Stromal cell of bone marrow (primary cell): ENCODE measurements around the gene GNG4.
"Not testable (repeated sequence)": the region's sequence is repeated elsewhere in the genome, so short reads cannot be mapped to it uniquely, and the experiment has no call there.

Experiments
- DNase-seq: peaks from one replicate; pipeline ENCODE4 v3.0.0-alpha.2; 2012; ENCODE audit warnings: low read depth

Gene GNG4

GRCh38 chr1:235582130-235582529 is 67.5 kb downstream of the GNG4 start:
- no peak for DNase-seq

DNA sequence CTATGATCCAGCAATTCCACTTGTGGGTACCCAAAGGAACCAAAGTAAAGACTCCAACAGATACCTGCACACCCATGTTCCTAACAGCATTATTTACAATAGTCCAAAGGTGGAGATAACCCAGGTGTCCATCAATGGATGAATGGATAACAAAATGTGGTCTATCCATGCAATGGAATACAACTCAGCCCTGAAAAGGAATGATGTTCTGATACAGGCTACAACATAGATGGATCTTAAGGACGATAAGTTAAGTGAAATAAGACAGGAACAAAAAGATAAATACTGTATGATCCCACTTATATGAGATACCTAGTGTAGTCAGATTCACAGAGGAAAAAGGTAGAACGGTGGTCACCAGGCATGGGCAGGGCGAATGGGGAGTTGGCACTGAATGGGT is 69.7 kb downstream of the GNG4 start:
- no peak for DNase-seq

DNA sequence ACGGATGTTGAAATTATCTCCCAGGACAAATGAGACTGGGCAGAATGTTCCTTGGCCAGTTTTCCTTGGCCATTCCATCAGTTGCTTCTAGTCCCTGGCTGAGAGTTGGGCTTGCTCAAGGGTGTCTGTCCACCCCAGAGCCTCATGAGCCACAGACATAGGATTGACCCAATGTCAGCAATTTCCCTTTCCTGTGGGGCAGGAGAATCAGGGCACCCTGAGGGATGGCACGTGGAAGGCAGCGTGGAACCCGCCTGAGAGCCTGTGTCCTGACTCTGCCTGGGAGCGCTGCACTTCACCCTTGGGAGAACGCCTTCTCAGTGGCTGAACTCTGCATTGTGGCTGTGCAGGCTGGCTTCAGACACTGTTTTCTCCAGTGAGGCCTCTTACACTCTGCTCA is 74.0 kb downstream of the GNG4 start:
- no peak for DNase-seq

DNA sequence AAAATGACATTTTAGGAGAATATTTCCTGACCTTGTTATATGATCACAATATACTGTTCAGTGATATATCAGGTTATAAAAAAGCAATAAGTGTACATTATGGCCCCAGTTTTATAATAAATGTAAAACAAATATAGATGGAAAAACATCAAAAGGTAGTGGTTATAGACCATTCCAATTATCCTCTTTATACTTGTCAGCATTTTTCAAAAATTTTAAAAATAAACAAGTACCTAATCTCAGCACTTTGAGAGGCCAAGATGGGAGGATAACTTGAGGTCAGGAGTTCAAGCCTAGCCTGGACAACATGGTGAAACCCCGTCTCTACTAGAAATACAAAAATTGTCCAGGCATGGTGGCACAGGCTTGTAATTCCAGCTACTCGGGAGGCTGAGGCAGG is 75.7 kb downstream of the GNG4 start:
- DNase-seq: no peak

DNA sequence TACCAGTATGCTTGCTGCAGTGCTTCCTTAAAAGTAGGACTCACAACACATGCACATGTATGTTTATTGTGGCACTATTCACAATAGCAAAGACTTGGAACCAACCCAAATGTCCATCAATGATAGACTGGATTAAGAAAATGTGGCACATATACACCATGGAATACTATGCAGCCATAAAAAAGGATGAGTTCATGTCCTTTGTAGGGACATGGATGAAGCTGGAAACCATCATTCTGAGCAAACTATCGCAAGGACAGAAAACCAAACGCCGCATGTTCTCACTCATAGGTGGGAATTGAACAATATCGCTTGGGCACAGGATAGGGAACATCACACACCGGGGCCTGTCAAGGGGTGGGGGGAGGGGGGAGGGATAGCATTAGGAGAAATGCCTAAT is 76.6 kb downstream of the GNG4 start:
- DNase-seq: not testable (repeated sequence)

- no peak for DNase-seq
These were observed 78.1 kb downstream of the GNG4 start for GRCh38 chr1:235571482-235571881.

DNA sequence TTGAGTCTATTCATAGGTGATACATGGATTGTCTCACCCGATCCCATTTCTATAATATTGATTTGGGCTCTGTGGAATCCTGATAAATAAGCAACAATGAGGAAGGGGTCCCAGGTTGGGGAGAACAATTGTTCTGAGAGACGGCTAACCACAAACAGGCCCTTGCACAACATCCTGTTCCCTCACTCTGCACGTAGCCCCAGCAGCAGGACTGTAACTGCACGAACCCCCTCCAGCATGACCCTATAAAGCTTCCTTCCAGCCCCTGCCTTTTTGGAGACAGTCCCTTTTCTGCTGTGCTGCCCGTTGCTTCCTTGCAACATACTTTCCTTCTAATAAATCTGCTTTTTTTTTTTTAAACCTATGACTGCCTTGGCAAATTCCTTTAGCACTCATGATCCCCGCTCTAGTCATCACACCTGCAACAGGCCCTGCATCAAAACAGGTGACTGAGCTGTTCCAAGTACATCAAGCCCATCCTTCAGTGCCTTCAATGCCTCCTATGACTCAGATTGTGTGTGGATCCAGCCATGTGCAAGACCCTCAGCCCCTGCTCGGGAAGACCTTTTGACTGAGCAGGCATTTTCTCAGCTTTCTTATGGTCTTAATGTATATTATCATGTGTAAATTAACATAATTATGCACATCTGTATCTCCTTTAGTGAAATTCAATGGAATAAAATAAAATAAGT is 81.6 kb downstream of the GNG4 start:
- no peak for DNase-seq

GRCh38 chr1:235566084-235566483 is 83.5 kb downstream of the GNG4 start:
- no peak for DNase-seq

GRCh38 chr1:235563513-235564061 is 86.0 kb downstream of the GNG4 start:
- DNase-seq: no peak

GRCh38 chr1:235562589-235562988 is 87.0 kb downstream of the GNG4 start:
- DNase-seq: no peak

DNA sequence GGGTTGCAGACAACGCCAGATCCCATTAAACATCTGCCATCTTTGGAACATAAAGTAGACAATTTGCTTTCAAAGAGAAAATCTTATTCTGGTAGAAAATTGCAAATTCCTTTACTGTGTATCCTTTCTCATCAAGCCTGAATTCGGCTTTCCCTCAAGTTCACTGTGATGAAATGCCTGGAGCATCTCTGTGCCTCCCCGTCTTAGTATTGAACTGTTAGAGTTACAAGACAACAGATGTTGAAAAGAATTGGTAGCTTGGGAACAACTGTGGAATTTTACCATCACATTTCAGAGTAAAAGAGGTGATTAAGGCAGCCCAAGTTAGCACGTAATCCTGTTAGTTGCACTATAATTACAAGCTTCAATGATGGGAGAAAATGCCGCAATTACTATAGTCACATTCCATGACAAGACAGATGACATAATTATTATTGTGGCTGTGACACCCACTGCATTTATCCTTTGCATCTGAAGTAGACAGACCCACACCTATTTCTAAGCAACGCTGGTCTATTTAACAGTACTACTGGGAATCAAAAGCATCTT is 90.9 kb downstream of the GNG4 start:
- DNase-seq: no peak

GRCh38 chr1:235557495-235557894 is 92.1 kb downstream of the GNG4 start:
- no peak for DNase-seq

DNA sequence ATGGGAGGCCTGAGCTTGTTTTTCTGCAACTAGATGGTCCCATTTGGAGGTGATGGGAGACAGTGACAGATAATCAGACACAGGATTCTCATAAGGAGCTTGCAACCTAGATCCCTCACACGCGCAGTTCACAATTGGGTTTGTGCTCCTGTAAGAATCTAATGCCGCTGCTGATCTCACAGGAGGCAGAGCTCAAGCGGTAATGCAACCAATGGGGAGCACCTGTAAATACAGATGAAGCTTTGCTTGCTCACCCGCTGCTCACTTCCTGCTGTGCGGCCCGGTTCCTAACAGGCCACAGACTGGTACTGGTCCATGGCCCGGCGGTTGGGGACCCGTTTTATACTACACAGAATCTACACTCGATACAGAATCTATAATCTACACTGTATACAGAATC is 92.8 kb downstream of the GNG4 start:
- no peak for DNase-seq

DNA sequence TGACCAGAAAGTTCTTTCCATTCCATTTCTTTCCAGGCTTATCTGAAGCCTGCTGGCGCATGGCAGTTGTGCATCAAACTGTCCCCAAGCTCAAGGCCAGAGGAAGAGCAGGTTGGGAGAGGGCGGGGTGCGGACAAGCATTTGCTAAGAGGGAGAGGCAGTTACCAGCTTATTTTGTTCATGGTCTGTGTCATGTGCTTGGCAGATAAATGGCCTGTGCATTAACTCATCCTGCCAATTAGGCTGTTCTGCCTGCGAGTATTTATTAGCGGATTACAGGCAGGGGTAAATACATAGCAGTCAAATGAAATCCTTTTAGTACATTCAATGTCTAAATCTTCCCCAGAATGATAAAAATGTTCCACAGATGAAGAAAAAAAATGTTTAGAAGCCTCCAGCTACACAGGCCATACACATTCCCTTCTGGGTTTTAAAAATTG is 96.5 kb downstream of the GNG4 start:
- no peak for DNase-seq

DNA sequence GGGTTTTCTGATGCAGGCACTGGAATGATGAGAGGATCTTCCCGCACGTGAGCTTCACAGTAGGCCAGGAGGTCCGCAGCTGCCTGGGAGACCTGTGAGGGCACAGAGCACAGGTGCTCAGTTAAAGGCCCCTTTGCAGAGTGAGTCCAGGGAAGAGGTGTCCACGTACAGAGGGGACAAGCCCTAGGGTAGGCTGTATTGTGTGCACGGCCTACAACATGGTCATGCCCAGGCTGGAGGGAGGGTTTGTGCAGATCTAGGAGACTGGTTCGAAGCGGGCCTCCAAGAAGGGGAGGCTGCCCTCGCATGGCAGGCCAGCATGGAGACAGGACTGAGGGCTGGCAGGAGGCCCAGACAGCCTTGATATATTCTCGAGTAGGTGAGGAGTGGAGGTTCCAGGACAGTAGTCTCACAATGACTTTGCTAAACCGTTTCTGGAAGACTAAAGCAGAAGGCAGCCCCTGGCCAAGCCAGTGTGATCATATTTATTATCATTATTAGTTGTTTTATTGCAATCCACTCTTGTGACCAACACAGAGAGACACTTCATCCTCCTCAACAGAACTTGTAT is 97.4 kb downstream of the GNG4 start:
- DNase-seq: no peak

GRCh38 chr1:235549351-235550139 is 100.0 kb downstream of the GNG4 start:
- no peak for DNase-seq

DNA sequence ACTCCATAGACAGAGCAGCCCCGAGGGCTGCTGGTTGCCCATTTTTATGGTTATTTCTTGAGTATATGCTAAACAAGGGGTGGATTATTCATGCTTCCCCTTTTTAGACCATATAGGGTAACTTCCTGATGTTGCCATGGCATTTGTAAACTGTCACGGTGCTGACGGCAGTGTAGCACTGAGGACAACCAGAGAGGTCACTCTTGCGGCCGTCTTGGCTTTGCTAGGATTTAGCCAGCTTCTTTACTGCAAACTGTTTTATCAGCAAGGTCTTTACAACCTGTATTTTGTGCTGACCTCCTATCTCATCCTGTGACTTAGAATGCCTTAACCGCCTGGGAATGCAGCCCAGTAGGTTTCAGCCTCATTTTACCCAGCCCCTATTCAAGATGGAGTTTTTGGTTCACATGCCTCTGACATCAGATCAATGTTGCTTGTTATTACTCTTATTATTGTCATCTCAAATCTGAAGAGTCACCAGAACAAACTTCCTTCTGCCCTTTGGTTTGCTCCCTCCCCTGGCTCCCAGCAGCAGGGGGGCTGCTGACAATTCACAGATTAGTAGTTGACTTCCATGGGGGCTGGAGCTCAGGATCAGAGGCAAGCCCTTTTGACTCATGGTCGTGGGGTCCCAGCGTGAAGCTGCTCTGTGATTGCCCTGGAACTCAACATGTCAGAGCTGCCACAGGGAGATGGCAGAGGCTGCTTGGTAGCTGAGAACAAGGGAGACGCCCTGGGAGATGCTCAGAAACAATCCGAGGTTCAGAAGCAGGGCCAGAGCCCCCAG is 103.0 kb downstream of the GNG4 start:
- not testable (repeated sequence) for DNase-seq

DNA sequence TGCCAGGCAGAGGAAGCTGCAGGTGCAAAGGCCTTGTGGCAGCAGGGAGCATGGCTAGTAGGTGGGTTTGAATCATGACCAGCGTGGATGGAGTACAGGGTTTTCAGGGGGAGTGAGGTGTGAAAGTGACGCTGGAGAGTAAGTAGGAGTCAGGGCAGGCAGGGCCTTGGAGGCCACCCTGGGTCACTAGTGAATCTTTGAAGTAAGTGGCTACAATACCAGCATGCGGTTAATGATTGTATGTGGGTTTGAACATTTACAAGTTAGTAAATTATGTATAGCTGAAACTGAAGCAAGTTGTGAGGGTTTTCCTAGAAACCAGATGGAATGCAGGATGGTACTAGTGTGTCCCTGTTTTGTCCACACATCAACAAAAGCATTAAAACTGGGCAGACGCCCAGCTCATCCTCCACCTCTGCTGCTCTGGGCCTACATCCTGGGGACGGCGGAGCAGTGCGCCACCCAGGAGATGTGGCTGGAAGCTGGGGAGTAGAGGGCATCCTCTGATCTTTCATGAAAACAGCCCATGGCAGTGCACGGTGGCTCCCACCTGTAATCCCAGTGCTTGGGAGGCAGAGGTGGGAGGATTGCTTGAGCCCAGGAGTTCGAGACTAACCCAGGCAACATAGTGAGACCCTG is 104.2 kb downstream of the GNG4 start:
- DNase-seq: no peak

GRCh38 chr1:235542845-235543244 is 106.7 kb downstream of the GNG4 start:
- not testable (repeated sequence) for DNase-seq

DNA sequence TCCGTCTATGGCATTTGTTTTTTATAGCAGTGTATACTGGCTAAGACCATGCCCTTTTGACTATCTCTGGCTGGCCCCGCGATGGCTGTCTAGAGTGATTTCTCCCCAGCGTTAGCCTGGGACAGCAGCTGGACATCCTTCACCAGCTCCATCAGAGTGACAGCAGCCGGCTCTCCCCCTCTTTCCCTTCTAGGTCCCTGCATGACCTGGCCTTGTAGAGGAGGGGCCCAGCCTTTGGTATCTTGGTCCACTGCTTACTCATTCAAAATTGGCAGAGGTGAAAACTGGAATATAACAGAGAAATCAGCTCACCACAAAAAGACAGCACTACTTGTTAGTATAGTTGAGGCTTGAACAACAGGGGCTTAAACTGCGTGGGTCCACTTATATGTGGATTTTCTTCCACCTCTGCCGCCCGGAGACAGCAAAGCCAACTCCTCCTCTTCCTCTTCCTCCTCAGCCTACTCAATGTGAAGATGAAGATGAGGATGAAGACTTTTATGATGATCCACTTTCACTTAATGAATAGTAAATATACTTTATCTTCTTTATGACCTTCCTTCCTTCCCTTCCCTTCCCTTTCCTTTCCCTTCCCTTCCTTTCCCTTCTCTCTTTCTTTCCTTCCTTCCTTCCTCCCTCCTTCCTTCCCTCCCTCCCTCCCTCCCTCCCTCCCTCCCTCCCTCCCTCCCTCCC is 116.0 kb downstream of the GNG4 start:
- no peak for DNase-seq

DNA sequence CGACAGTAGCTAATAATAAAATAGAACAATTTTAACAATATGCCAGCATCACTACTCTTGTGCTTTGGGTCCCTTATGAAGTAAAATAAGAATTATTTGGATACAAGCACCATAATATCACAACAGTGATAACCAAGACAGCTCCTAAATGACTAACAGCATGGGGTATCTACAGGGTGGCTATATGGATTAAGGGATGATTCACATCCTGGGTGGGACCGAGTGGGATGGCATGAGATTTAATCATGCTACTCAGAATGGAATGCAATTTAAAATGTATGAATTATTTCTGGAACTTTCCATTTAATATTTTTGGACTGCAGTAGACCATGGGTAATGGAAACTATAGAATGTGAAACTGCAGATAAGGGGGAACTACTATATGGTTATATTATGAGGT is 117.2 kb downstream of the GNG4 start:
- no peak for DNase-seq
